ENCODE measurements around the gene WDFY3.

Gene WDFY3

DNA sequence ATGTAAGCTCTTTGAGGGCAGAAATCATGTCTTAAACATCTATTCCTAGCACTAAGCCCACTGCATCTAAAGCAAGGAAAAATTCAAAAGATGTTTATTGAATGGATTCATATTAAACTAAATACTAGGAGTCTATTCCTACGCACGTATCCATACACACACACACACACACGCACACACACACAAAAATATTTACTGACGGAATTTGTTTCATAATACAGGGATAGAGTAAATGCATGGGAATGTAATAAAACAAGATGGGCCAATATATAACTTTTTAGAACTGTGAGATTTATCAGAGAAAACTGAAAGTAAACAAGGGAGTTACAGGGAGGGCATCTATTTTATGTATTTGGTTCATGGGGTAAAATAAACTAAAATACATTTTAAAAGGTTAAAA lies 57.6 kb downstream of the WDFY3 start:
- H3K27ac ChIP-seq (ENCODE audit: low read depth, low read length): no peak overlapping the region
- TF ChIP-seq EZH2phosphoT487 (conservative IDR thresholded peaks at IDR 0.05; ENCODE audit: low read length): no peak
- TF ChIP-seq, protein P1, sequence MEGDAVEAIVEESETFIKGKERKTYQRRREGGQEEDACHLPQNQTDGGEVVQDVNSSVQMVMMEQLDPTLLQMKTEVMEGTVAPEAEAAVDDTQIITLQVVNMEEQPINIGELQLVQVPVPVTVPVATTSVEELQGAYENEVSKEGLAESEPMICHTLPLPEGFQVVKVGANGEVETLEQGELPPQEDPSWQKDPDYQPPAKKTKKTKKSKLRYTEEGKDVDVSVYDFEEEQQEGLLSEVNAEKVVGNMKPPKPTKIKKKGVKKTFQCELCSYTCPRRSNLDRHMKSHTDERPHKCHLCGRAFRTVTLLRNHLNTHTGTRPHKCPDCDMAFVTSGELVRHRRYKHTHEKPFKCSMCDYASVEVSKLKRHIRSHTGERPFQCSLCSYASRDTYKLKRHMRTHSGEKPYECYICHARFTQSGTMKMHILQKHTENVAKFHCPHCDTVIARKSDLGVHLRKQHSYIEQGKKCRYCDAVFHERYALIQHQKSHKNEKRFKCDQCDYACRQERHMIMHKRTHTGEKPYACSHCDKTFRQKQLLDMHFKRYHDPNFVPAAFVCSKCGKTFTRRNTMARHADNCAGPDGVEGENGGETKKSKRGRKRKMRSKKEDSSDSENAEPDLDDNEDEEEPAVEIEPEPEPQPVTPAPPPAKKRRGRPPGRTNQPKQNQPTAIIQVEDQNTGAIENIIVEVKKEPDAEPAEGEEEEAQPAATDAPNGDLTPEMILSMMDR (IDR thresholded peaks at IDR 0.05; ENCODE audit: insufficient read depth, low read length, poor library complexity, severe bottlenecking): no peak
- no peaks in the 10 kb centered on the region for H3K79me2 ChIP-seq (ENCODE audit: insufficient read depth, low read length)
- no peaks in the 10 kb centered on the region for H3K27me3 ChIP-seq (ENCODE audit: low read length)
- no peaks in the 10 kb centered on the region for H3K9me2 ChIP-seq (replicated peaks; ENCODE audit: insufficient read depth, low read length)
- no peaks in the 10 kb centered on the region for H3F3A ChIP-seq (ENCODE audit: insufficient read depth)
- no peaks in the 10 kb centered on the region for H4K20me1 ChIP-seq (ENCODE audit: low read depth, low read length)
- no peaks in the 10 kb centered on the region for H3K9me3 ChIP-seq (ENCODE audit: insufficient read depth, low read length)
- H2AFZ ChIP-seq (ENCODE audit: low read depth, low read length, severe bottlenecking): no peak overlapping the region
- H3K4me3 ChIP-seq (ENCODE audit: insufficient read depth, low read length, poor library complexity, severe bottlenecking): no peak overlapping the region
- H3K9ac ChIP-seq (ENCODE audit: low read length): no peak overlapping the region
- H3K36me3 ChIP-seq (ENCODE audit: low read length): no peaks in the 10 kb centered on the region
- no peak overlapping the region for H3K4me2 ChIP-seq (ENCODE audit: low read depth, low read length, poor library complexity, severe bottlenecking)

DNA sequence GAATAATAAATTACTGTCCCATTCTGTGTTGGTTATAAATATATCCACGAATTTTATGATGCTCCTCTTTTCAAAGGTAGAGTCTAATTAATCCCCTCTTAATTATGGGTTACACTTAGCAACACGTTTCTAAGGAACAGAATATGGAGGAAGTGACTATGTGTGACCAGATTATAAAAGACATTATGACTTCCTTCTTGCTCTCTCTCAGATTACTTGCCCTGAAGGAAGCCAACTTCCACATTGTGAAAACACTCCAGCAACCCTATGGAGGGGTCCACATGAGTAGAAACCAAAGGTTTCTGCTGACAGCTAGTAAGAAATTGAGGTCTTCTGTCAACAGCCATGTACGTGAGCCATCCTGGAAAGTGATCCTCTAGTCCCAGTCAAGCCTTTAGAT lies 59.3 kb downstream of the WDFY3 start:
- Histone ChIP-seq H3K4me2 (ENCODE audit: low read depth, low read length, poor library complexity, severe bottlenecking) (no peak overlapping the region), H3K36me3 (ENCODE audit: low read length) (no peaks in the 10 kb centered on the region), H3K9ac (ENCODE audit: low read length) (no peak overlapping the region), H3K27me3 (ENCODE audit: low read length) (no peaks in the 10 kb centered on the region), H3K9me3 (ENCODE audit: insufficient read depth, low read length) (no peaks in the 10 kb centered on the region), H3K27ac (ENCODE audit: low read depth, low read length) (no peak overlapping the region), H2AFZ (ENCODE audit: low read depth, low read length, severe bottlenecking) (no peak overlapping the region), H3F3A (ENCODE audit: insufficient read depth) (no peaks in the 10 kb centered on the region), H3K4me3 (ENCODE audit: insufficient read depth, low read length, poor library complexity, severe bottlenecking) (no peak overlapping the region), H3K9me2 (replicated peaks; ENCODE audit: insufficient read depth, low read length) (no peaks in the 10 kb centered on the region), H3K79me2 (ENCODE audit: insufficient read depth, low read length) (no peaks in the 10 kb centered on the region), H4K20me1 (ENCODE audit: low read depth, low read length) (no peaks in the 10 kb centered on the region)
- TF ChIP-seq, protein P1 (IDR thresholded peaks at IDR 0.05; ENCODE audit: insufficient read depth, low read length, poor library complexity, severe bottlenecking): no peak
- TF ChIP-seq EZH2phosphoT487 (conservative IDR thresholded peaks at IDR 0.05; ENCODE audit: low read length): no peak

DNA sequence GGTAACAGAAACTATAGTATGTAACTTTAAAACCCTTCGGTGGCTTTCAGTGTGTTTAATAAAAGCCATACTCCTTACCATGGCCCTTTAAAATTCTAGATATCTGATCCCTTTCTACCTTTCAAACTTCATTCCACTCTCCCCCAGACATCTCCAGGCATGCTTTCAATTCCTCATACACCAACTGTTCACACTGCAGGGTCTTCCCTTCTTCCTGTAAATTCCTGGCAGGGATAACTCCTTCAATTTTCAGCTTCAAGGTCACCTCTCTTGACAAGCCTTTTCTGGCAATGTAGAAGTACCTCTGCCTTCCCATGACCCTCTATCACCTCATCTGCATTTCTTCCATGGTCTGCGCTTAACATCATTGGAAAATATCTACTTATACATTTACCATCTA lies 60.8 kb downstream of the WDFY3 start:
- TF ChIP-seq EZH2phosphoT487 (conservative IDR thresholded peaks at IDR 0.05; ENCODE audit: low read length): no peak
- TF ChIP-seq, protein P1 (IDR thresholded peaks at IDR 0.05; ENCODE audit: insufficient read depth, low read length, poor library complexity, severe bottlenecking): no peak
- H3K79me2 ChIP-seq (ENCODE audit: insufficient read depth, low read length): no peaks in the 10 kb centered on the region
- H3K4me3 ChIP-seq (ENCODE audit: insufficient read depth, low read length, poor library complexity, severe bottlenecking): no peak overlapping the region

More for the DNA sequence above, 60.8 kb downstream of the WDFY3 start:
- no peak overlapping the region for H2AFZ ChIP-seq (ENCODE audit: low read depth, low read length, severe bottlenecking)
- no peak overlapping the region for H3K27ac ChIP-seq (ENCODE audit: low read depth, low read length)
- H3K9me2 ChIP-seq (replicated peaks; ENCODE audit: insufficient read depth, low read length): no peaks in the 10 kb centered on the region
- no peaks in the 10 kb centered on the region for H3K9me3 ChIP-seq (ENCODE audit: insufficient read depth, low read length)
- H4K20me1 ChIP-seq (ENCODE audit: low read depth, low read length): no peaks in the 10 kb centered on the region
- H3K36me3 ChIP-seq (ENCODE audit: low read length): no peaks in the 10 kb centered on the region
- H3K4me2 ChIP-seq (ENCODE audit: low read depth, low read length, poor library complexity, severe bottlenecking): no peak overlapping the region
- H3K27me3 ChIP-seq (ENCODE audit: low read length): no peaks in the 10 kb centered on the region
- no peak overlapping the region for H3K9ac ChIP-seq (ENCODE audit: low read length)
- no peaks in the 10 kb centered on the region for H3F3A ChIP-seq (ENCODE audit: insufficient read depth)

All from SU-DHL-6 (cell line).